ENCODE measurements around the gene DNAJC19.

DNAJC19 gene

DNA sequence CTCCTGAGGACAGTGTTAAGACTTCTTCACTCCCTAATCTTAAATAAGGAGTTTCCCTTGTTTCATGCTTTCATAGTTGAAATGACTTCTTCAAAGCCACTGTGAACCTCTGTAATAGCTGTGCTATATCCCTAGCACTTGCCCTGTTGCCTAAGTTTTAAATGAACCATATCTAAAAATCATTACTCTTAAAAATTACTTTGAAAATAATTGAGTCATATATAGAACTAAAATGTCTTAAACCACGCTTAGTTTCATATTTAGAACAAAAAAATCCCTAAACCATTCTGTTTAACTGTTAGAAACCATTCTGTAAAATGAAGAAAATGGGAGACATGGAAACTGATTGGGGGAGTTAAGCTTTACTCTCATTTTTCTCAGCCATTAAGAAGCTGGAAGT lies 29.8 kb downstream of the DNAJC19 start:
- DNase-seq = no peak

DNA sequence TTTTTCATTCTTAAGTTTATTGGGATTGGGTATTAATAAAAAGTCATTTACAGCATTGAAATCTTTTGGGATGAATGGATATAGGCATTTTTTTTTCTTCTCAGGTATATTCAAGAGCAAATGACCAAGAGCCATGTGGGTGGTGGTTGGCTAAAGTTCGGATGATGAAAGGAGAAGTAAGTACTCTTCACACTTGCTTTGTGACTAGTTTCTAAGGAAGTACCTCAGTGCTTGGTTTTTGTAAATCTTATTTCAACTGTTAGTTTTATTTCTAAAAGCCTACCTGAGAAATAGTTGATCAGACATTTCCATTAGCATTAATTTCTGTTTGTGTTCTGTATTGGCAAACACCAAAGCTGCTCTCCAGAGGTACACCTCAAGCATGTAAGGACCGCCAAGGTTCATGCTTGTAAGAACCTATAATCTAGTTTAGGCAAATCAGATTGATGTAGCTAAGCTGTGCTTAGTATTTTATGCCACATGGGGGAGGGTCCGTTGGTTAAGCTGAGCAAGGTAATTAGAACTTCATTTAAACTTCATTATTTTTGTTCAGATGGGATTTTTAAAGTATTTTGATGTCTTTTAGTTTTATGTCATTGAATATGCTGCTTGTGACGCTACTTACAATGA lies 41.7 kb downstream of the DNAJC19 start:
- DNase-seq = no peak

DNA sequence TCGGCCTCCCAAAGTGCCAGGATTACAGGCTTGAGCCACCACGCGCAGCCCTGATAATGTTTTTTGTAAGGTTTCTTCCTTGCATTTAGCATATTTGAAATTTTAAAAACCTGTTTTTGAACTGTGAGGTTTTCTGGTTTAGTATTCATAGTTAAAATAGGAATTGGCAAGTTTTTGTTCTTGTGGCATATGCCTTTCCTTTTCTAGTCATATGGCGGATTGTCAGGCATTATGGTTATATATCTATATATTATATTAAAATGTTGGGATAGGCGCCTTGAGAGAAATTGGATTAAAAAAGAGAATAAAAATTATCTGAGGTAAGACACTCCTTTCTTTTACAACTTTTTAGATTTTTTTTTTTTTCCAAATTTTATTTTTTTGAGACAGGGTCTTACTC lies 48.7 kb downstream of the DNAJC19 start:
- DNase-seq = no peak

DNA sequence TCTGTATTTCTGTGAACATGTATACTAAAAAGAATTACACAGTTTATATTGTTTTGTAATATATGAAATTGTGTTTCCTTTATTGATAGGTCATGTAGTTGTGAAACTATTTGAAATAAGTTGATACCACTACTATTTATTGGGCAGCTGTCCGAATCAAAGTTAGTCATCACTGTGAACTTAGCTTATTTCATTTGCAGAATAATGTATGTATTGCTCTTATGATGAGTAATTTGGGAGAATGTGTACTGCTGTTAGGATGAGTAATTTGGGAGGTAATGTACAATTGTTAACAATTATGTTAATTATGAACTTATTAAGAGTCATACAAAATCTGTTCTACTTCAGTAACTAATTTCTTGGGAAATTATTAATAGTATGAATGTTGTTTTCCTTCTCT lies 54.9 kb downstream of the DNAJC19 start:
- no peak for DNase-seq
